Stomach (tissue), 9 donors: ENCODE data around the gene SPINK5. TPM values are rescaled to one million over a fixed set of nuclear protein-coding genes. Genes with fewer than 3 reads are reported as not detected.
A peak's percentile ranks its signal among the peaks of the same experiment; 100 is the strongest.

Experiments
- DNase-seq, 2 donors: peaks; one replicate each; pipeline versions ENCODE4 v3.0.0 to v3.0.0-alpha.2; 2013 to 2019
- H3K27ac ChIP-seq, 5 donors: fragments of 200-600 bp in 4 of 5; sonication (generic) in 4 of 5; one replicate each; pipeline ENCODE4 v1.5.1; 2013 to 2019; ENCODE audit warnings: mild to moderate bottlenecking in 1 of 5, moderate library complexity in 1 of 5
- H3K27me3 ChIP-seq, 3 donors: fragments of 200-600 bp; sonication (generic); one replicate each; pipeline ENCODE4 v1.5.1; 2017 to 2019; ENCODE audit warnings: mixed run types in 1 of 3
- H3K36me3 ChIP-seq, 4 donors: fragments of 200-600 bp; sonication (generic); 1 replicate in 3 of 4; 2 replicates in 1 of 4; pipeline ENCODE4 v1.5.1; 2016 to 2019
- H3K4me1 ChIP-seq, 4 donors: fragments of 200-600 bp; sonication (generic); one replicate each; pipeline ENCODE4 v1.5.1; 2016 to 2019
- H3K4me3 ChIP-seq, 4 donors: fragments of 200-600 bp; sonication (generic) in 3 of 4; one replicate each; pipeline ENCODE4 v1.5.1; 2016 to 2019; ENCODE audit warnings: mild to moderate bottlenecking in 1 of 4
- H3K9me3 ChIP-seq, 4 donors: fragments of 200-600 bp; sonication (generic); one replicate each; pipeline ENCODE4 v1.5.1; 2016 to 2019
- EP300 ChIP-seq: sonication (generic); formaldehyde crosslinking; IDR thresholded peaks from one replicate; pipeline ENCODE4 v1.6.1; 2017; ENCODE audit warnings: antibody characterized with exemption
- POLR2A ChIP-seq, 4 donors: fragments of 450-650 bp; IDR thresholded peaks; one replicate each; pipeline ENCODE4 v1.6.1; 2016; ENCODE audit warnings: antibody characterized with exemption in 4 of 4, control low read depth in 2 of 4, mild to moderate bottlenecking in 1 of 4, moderate library complexity in 1 of 4
- POLR2AphosphoS5 ChIP-seq, 3 donors: sonication (generic); formaldehyde crosslinking; IDR thresholded peaks; one replicate each; pipeline ENCODE4 v1.6.1; 2016; ENCODE audit warnings: antibody characterized with exemption in 3 of 3
- WGBS, 5 donors: extraction: QIAGEN DNeasy Blood & Tissue Kit in 3 of 5; methylation state at CpG; one replicate each; pipeline versions ENCODE4 v1.1.5 to v1.1.7; 2013 to 2018; 5-methylcytosine and 5-hydroxymethylcytosine counted together
- intact Hi-C: fragments of 100-400 bp; cut with DNase I; formaldehyde crosslinking; loops from one replicate; pipeline ENCODE4 v1.15.1; 2023; ENCODE audit warnings: low total_unique reads
- polyA plus RNA-seq, 3 donors: library from polyadenylated mRNA; stranded (reverse); fragments of 200-250 nt; gene quantifications; one replicate each; pipeline ENCODE4 v1.2.3, GENCODE V29; 2013
- total RNA-seq, 5 donors: library from RNA; depleted of rRNA; stranded (reverse); fragments of >200 nt; gene quantifications; one replicate each; pipeline versions ENCODE4 v1.1.0 to v1.2.3, GENCODE V29; 2014 to 2016
- TF ChIP-seq, protein P1 (sequence below), 7 experiments: fragments of 450-650 bp in 4 of 7; fragments of 200-600 bp in 3 of 7; sonication (generic) in 3 of 7; IDR thresholded peaks; one replicate each; pipeline ENCODE4 v1.5.1; 2016 to 2019; ENCODE audit warnings: antibody characterized with exemption in 7 of 7, control low read depth in 2 of 7, mild to moderate bottlenecking in 1 of 7
- donor health status: healthy with polysubstance abuse.
- donor health status: Bipolar disorder and iron deficiency.
- donor health status: healthy.

SPINK5 gene
- total and polyA plus RNA-seq, 8 donors: 0.45 to 117 (median 2.3) TPM; not detected in 1

DNA sequence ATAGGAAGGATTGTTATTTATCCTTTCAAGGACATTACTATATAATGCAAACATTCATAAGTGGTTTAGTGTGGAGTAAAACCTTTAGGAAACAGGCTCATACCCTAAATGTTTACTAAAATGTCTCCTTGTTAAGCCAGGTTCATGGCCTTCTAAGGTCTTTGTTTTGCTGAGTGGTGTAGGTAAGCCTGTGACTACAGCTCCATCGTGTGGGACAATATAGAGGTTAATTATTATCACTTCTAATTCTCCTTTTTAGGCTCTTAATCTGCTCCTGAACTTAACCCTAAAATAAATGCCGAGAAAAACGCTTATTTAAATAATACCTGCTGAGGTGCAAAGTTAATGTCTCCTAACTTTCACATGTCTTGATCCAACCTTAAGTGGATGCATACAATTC, 43.8 kb downstream of the SPINK5 start:
- 7 to 26% (median 9%) methylated on average over 3 of the region's 3 CpGs for WGBS, 5 donors
- no peaks in the 10 kb centered on the region for H3K27me3 ChIP-seq
- no peaks in the 10 kb centered on the region for H3K9me3 ChIP-seq
- no peaks in the 10 kb centered on the region for H3K36me3 ChIP-seq
- no peak overlapping the region for H3K27ac ChIP-seq
- DNase-seq: peak in 1 of 2 donors; percentile 43
- H3K4me3 ChIP-seq: no peak overlapping the region
- no peak for TF ChIP-seq POLR2A (IDR thresholded peaks at IDR 0.05)
- TF ChIP-seq, protein P1, sequence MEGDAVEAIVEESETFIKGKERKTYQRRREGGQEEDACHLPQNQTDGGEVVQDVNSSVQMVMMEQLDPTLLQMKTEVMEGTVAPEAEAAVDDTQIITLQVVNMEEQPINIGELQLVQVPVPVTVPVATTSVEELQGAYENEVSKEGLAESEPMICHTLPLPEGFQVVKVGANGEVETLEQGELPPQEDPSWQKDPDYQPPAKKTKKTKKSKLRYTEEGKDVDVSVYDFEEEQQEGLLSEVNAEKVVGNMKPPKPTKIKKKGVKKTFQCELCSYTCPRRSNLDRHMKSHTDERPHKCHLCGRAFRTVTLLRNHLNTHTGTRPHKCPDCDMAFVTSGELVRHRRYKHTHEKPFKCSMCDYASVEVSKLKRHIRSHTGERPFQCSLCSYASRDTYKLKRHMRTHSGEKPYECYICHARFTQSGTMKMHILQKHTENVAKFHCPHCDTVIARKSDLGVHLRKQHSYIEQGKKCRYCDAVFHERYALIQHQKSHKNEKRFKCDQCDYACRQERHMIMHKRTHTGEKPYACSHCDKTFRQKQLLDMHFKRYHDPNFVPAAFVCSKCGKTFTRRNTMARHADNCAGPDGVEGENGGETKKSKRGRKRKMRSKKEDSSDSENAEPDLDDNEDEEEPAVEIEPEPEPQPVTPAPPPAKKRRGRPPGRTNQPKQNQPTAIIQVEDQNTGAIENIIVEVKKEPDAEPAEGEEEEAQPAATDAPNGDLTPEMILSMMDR (IDR thresholded peaks at IDR 0.05): peak in 1 of 7 experiments; percentile 17
- no peaks in the 10 kb centered on the region for H3K4me1 ChIP-seq
- intact Hi-C loops: no loop called here

DNA sequence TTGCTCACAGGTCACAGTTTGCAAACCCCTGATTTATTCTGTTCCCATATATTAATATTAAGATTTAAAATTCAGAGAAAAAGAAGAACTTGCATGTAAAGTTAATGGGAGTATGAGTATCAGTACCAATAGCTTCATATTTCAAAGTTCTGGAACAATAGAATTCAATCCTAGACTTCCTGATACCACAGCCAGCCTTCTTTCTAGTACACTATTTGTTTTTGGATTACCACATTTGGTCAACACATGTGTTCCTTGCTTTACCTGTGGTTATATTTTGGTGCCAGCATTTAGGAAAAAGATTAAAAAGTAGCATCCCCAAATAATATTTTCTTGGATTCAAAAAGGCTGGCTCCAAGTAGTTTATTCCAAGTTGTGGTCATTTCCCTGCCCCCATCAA, 49.5 kb downstream of the SPINK5 start:
- intact Hi-C loops: no loop called here
- H3K27me3 ChIP-seq: no peaks in the 10 kb centered on the region
- DNase-seq: no peak
- H3K36me3 ChIP-seq: no peaks in the 10 kb centered on the region
- no peak for TF ChIP-seq POLR2A (IDR thresholded peaks at IDR 0.05)
- TF ChIP-seq, protein P1 (IDR thresholded peaks at IDR 0.05): no peak
- no peak for TF ChIP-seq POLR2AphosphoS5 (IDR thresholded peaks at IDR 0.05)
- no peak for TF ChIP-seq EP300
- H3K4me3 ChIP-seq: no peak overlapping the region
- no peak overlapping the region for H3K27ac ChIP-seq
- no peaks in the 10 kb centered on the region for H3K9me3 ChIP-seq
- no peaks in the 10 kb centered on the region for H3K4me1 ChIP-seq

DNA sequence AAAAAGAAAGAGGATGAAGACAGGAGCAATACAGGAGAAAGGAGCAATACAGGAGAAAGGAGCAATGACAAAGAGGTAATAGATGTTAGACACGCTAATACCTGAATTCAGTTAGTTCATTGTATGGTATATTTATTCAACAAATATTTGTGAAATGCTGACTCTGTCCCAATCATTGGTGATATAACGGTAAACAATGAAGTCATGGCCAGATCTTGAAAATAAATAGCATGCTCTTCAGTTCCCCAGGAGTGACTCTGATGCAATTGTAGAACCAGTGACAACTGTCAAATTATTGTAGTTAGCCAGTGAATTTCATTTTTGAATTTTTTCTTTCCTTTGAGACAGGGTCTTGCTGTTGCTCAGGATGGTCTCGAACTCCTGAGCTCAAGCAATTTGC, 56.5 kb downstream of the SPINK5 start:
- H3K4me3 ChIP-seq: no peak overlapping the region
- no peak overlapping the region for H3K27ac ChIP-seq
- no peaks in the 10 kb centered on the region for H3K9me3 ChIP-seq
- H3K4me1 ChIP-seq: no peaks in the 10 kb centered on the region
- no peaks in the 10 kb centered on the region for H3K36me3 ChIP-seq
- no peak for TF ChIP-seq POLR2AphosphoS5 (IDR thresholded peaks at IDR 0.05)
- no peak for TF ChIP-seq EP300
- no peak for TF ChIP-seq POLR2A (IDR thresholded peaks at IDR 0.05)
- TF ChIP-seq, protein P1 (IDR thresholded peaks at IDR 0.05): no peak
- 58 to 77% (median 69%) methylated on average over 3 of the region's 3 CpGs for WGBS, 5 donors
- intact Hi-C loops: no loop called here
- no peak for DNase-seq
- no peaks in the 10 kb centered on the region for H3K27me3 ChIP-seq

DNA sequence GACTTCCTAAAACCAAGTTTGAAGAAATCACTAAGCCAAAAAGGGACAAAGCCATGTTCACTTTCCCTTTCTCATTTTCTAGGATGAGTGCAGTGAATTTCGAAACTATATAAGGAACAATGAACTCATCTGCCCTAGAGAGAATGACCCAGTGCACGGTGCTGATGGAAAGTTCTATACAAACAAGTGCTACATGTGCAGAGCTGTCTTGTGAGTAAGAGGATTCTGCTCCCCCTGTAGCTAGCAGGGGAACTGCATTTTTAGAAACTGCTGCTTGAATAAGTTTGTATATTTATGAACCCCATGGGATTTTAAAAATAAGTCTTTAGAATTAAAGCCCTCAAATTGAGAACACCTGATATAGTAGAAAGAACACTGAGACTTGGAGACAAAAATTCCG, 61.9 kb downstream of the SPINK5 start:
- Histone ChIP-seq H3K9me3 (no peaks in the 10 kb centered on the region), H3K4me3 (no peak overlapping the region), H3K27ac (no peak overlapping the region), H3K27me3 (no peaks in the 10 kb centered on the region), H3K36me3 (no peaks in the 10 kb centered on the region), H3K4me1 (no peaks in the 10 kb centered on the region)
- intact Hi-C loops: no loop called here
- no peak for DNase-seq
- 56 to 68% (median 60%) methylated on average over 3 of the region's 3 CpGs for WGBS, 5 donors
- no peak for TF ChIP-seq POLR2AphosphoS5 (IDR thresholded peaks at IDR 0.05)
- no peak for TF ChIP-seq EP300
- TF ChIP-seq POLR2A (IDR thresholded peaks at IDR 0.05): no peak
- TF ChIP-seq, protein P1 (IDR thresholded peaks at IDR 0.05): no peak
